OCI-LY7 (cell line): ENCODE measurements around the gene TBCEL.

Source experiments
- EZH2phosphoT487 ChIP-seq: fragments of 200-600 bp; sonication (generic); IDR thresholded peaks from 2 replicates; pipeline ENCODE4 v1.6.1; 2018; ENCODE audit warnings: low read depth, borderline replicate concordance, mild to moderate bottlenecking, mixed run types, antibody characterized with exemption, low read length, moderate library complexity, mixed read lengths
- TF ChIP-seq, protein P1 (sequence below): fragments of 200-600 bp; sonication (generic); conservative IDR thresholded peaks from 2 replicates; pipeline ENCODE4 v1.5.1; 2014; ENCODE audit warnings: mild to moderate bottlenecking, antibody characterized with exemption, low read length, moderate library complexity, mixed read lengths

- TF ChIP-seq, protein P1, sequence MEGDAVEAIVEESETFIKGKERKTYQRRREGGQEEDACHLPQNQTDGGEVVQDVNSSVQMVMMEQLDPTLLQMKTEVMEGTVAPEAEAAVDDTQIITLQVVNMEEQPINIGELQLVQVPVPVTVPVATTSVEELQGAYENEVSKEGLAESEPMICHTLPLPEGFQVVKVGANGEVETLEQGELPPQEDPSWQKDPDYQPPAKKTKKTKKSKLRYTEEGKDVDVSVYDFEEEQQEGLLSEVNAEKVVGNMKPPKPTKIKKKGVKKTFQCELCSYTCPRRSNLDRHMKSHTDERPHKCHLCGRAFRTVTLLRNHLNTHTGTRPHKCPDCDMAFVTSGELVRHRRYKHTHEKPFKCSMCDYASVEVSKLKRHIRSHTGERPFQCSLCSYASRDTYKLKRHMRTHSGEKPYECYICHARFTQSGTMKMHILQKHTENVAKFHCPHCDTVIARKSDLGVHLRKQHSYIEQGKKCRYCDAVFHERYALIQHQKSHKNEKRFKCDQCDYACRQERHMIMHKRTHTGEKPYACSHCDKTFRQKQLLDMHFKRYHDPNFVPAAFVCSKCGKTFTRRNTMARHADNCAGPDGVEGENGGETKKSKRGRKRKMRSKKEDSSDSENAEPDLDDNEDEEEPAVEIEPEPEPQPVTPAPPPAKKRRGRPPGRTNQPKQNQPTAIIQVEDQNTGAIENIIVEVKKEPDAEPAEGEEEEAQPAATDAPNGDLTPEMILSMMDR: no peak
- no peak for TF ChIP-seq EZH2phosphoT487
Measured at GRCh38 chr11:121109471-121109870, 85.6 kb downstream of the TBCEL start.
